Measurements from ENCODE around the gene FNDC3B. TPM values are rescaled to one million over a fixed set of nuclear protein-coding genes. Genes with fewer than 3 reads are reported as not detected.

The FNDC3B gene
- total and polyA plus RNA-seq, 7 donors: 16.2 to 93.9 (median 50.3) TPM

DNA sequence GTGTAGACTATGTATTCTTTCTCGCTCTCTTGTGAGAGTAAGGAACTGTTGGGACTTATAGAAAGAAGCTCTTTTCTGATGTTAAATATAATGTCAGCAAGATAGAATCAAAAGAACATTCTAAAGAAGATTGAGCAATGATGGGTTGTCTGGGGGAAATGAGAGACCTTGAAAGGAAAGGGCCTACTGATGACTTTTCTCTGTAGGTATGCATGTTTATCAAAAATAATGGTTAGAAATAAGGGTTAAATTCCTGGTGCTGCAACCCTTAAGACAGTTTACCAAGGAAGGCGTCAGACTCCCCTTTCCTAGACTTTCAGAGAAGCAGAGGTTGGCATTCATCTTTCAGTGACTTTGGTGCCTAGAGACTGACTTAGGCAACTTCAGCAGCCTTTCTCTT is 339.1 kb downstream of the FNDC3B start:
- TF ChIP-seq POLR2A (IDR thresholded peaks at IDR 0.05) (no peak), EP300 (IDR thresholded peaks at IDR 0.05) (no peak), POLR2AphosphoS5 (IDR thresholded peaks at IDR 0.05) (no peak)
- TF ChIP-seq, protein P1, sequence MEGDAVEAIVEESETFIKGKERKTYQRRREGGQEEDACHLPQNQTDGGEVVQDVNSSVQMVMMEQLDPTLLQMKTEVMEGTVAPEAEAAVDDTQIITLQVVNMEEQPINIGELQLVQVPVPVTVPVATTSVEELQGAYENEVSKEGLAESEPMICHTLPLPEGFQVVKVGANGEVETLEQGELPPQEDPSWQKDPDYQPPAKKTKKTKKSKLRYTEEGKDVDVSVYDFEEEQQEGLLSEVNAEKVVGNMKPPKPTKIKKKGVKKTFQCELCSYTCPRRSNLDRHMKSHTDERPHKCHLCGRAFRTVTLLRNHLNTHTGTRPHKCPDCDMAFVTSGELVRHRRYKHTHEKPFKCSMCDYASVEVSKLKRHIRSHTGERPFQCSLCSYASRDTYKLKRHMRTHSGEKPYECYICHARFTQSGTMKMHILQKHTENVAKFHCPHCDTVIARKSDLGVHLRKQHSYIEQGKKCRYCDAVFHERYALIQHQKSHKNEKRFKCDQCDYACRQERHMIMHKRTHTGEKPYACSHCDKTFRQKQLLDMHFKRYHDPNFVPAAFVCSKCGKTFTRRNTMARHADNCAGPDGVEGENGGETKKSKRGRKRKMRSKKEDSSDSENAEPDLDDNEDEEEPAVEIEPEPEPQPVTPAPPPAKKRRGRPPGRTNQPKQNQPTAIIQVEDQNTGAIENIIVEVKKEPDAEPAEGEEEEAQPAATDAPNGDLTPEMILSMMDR (IDR thresholded peaks at IDR 0.05): no peak
- no peak for DNase-seq
- WGBS, 2 donors: 98% methylated on average over 2 of the region's 2 CpGs
- Histone ChIP-seq H3K9me3 (no peaks in the 10 kb centered on the region), H3K27ac (no peak overlapping the region), H3K4me1 (no peaks in the 10 kb centered on the region), H3K36me3 (peaks cover 23 to 53% (median 31%) of the 10 kb centered on the region in 4 donors), H3K4me3 (no peak overlapping the region), H3K27me3 (no peaks in the 10 kb centered on the region)
- intact Hi-C loops (cut with DNase I): no loop called here

DNA sequence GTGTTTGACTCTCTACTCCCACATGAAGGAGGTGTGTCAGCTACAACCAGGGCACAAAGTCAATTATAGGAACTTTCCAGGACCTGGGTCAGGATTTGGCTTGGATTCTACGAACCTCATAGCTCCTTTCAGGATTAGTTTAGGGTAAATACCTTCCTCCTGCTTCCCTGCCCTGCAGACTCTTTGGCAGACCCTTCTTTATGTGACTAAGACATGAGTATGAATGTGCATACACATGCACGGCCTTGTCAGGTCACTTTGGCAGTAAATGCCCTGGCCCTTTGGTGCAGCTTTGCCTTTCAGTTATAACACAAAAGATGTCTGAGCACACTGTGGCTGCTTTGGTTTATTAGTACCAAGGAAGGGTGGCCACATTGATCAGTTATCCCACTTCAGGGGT is 340.0 kb downstream of the FNDC3B start:
- no peak for TF ChIP-seq POLR2A (IDR thresholded peaks at IDR 0.05)
- TF ChIP-seq EP300 (IDR thresholded peaks at IDR 0.05): no peak
- TF ChIP-seq, protein P1 (IDR thresholded peaks at IDR 0.05): no peak
- H3K27me3 ChIP-seq: no peaks in the 10 kb centered on the region
- H3K4me1 ChIP-seq: no peaks in the 10 kb centered on the region
- DNase-seq: no peak
- 92 to 93% methylated on average over 2 of the region's 2 CpGs for WGBS, 2 donors
- peaks cover 23 to 45% (median 31%) of the 10 kb centered on the region in 4 donors for H3K36me3 ChIP-seq
- H3K4me3 ChIP-seq: no peak overlapping the region
- H3K9me3 ChIP-seq: no peaks in the 10 kb centered on the region
- intact Hi-C loops (cut with DNase I): no loop called here
- no peak overlapping the region for H3K27ac ChIP-seq

DNA sequence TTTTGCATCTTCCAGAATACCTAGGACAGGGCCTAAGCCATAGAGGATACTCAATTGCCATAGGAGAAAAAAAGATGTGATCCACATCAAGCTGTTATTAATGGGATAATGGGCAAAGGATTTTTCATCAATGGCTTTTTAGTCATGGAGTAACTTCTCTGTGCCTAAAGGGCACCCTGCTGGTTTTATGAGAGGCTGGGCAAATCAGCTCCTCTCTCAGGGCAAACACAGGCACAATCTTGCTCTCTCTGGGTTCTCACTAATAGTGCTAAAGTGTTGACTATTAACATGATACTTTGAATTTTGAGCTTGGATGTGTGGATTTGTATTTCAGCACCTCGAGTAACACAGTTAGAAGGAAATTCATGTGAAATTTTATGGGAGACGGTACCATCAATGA is 341.3 kb downstream of the FNDC3B start:
- Histone ChIP-seq H3K9me3 (no peaks in the 10 kb centered on the region), H3K27me3 (no peaks in the 10 kb centered on the region), H3K27ac (no peak overlapping the region), H3K4me3 (no peak overlapping the region), H3K4me1 (no peaks in the 10 kb centered on the region), H3K36me3 (peaks cover 23 to 42% (median 31%) of the 10 kb centered on the region in 4 donors)
- intact Hi-C loops (cut with DNase I): no loop called here
- WGBS, 2 donors: 95 to 98% methylated on average over 2 of the region's 2 CpGs
- no peak for DNase-seq
- TF ChIP-seq, protein P1 (IDR thresholded peaks at IDR 0.05): no peak
- TF ChIP-seq EP300 (IDR thresholded peaks at IDR 0.05): no peak
- no peak for TF ChIP-seq POLR2A (IDR thresholded peaks at IDR 0.05)
- TF ChIP-seq POLR2AphosphoS5 (IDR thresholded peaks at IDR 0.05): no peak

DNA sequence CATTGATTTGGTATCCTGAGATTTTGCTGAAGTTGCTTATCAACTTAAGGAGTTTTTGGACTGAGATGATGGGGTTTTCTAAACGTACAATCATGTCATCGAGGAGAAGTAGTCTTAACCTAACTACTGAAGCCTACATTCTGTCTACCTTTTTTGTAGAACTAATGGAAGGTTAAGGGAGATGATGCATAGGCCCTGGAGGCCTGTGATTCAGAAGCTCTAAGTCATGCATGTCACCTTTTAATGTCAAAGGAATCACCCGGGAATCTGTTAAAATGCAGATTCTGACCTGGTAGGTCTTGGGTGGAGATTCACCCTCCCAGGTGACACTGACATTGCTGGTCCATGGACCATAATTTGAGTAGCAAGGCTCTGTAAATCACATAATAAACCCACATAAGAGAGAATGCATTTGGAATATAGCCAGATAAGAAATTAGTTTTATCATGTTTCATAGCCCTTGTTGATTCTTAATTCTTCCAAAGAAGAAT is 344.0 kb downstream of the FNDC3B start:
- Histone ChIP-seq H3K27ac (no peak overlapping the region), H3K27me3 (no peaks in the 10 kb centered on the region), H3K4me3 (no peak overlapping the region), H3K4me1 (no peaks in the 10 kb centered on the region), H3K9me3 (no peaks in the 10 kb centered on the region), H3K36me3 (peaks cover 17 to 34% (median 27%) of the 10 kb centered on the region in 4 donors)
- 89 to 96% methylated on average over 3 of the region's 3 CpGs for WGBS, 2 donors
- intact Hi-C loops (cut with DNase I): no loop called here
- no peak for DNase-seq
- no peak for TF ChIP-seq EP300 (IDR thresholded peaks at IDR 0.05)
- TF ChIP-seq, protein P1 (IDR thresholded peaks at IDR 0.05): no peak
- TF ChIP-seq POLR2AphosphoS5 (IDR thresholded peaks at IDR 0.05): no peak

DNA sequence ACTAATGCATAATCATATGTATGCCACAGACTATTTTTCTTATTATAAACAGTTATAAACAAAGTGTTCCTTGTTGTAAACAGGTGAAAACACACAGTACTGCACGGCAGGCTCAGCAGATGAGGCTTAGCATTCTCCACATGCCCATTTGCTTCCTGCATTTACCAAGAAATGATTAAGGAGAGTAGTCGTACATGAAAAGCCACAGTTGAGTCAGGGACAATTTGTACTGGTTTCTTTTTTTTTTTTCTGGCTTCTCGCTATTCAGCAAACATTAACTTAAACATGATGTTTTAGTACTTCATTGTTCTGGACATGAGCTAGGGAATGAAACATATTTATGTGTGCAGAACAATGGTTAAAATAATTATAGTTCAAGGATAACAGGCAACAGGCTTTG is 345.5 kb downstream of the FNDC3B start:
- TF ChIP-seq EP300 (IDR thresholded peaks at IDR 0.05) (no peak), POLR2A (IDR thresholded peaks at IDR 0.05) (no peak), POLR2AphosphoS5 (IDR thresholded peaks at IDR 0.05) (no peak)
- TF ChIP-seq, protein P1 (IDR thresholded peaks at IDR 0.05): no peak
- Histone ChIP-seq H3K27me3 (no peaks in the 10 kb centered on the region), H3K27ac (no peak overlapping the region), H3K4me3 (no peak overlapping the region), H3K9me3 (no peaks in the 10 kb centered on the region), H3K36me3 (peaks cover 6 to 19% (median 12%) of the 10 kb centered on the region in 4 donors), H3K4me1 (peaks cover 0 to 4% (median 2%) of the 10 kb centered on the region in 4 donors)
- 74 to 82% methylated on average over 3 of the region's 3 CpGs for WGBS, 2 donors
- DNase-seq: no peak
- intact Hi-C loops (cut with DNase I): no loop called here
